CD4-positive, alpha-beta memory T cell (primary cell): ENCODE results near the gene TXNL4A. TPM values are rescaled to one million over a fixed set of nuclear protein-coding genes. Genes with fewer than 3 reads are reported as not detected.

Experiments used
- CTCF ChIA-PET: fragments of 350-600 bp; sonication (Branson Sonifier 250); formaldehyde crosslinking; loops from one replicate; lab custom pipeline; 2021; ENCODE audit warnings: inconsistent platforms; ENCODE audit not compliant: partially characterized antibody; lab: Charles Lee
- POLR2A ChIA-PET: fragments of 350-600 bp; sonication (Branson Sonifier 250); formaldehyde crosslinking; loops from one replicate; lab custom pipeline; 2021; ENCODE audit not compliant: partially characterized antibody; lab: Charles Lee
- DNase-seq, 5 donors: peaks; one replicate each; pipeline versions ENCODE4 v3.0.0 to v3.0.0-alpha.2; 2020 to 2022; ENCODE audit warnings: mixed read lengths in 1 of 5
- H3K27ac ChIP-seq: one replicate; pipeline ENCODE4 v1.7.0; 2013; ENCODE audit warnings: low read depth, low read length
- H3K27me3 ChIP-seq: 2 replicates; pipeline ENCODE4 v1.7.0; 2013; ENCODE audit warnings: mild to moderate bottlenecking, low read length, moderate library complexity; ENCODE audit not compliant: insufficient read depth
- H3K36me3 ChIP-seq: 2 replicates; pipeline ENCODE4 v1.7.0; 2013; ENCODE audit warnings: mild to moderate bottlenecking, low read length, moderate library complexity; ENCODE audit not compliant: insufficient read depth
- H3K4me1 ChIP-seq: 2 replicates; pipeline ENCODE4 v1.7.0; 2013; ENCODE audit warnings: mild to moderate bottlenecking, low read length, moderate library complexity; ENCODE audit not compliant: insufficient read depth
- H3K4me3 ChIP-seq, 2 donors: one replicate each; pipeline ENCODE4 v1.7.0; 2013; ENCODE audit warnings: low read length in 2 of 2, mild to moderate bottlenecking in 1 of 2
- H3K9me3 ChIP-seq, 2 donors: one replicate each; pipeline ENCODE4 v1.7.0; 2013; ENCODE audit warnings: low read length in 2 of 2, control low read depth in 1 of 2; ENCODE audit not compliant: control insufficient read depth in 1 of 2
- H3K27ac Mint-ChIP-seq, 7 donors: one replicate each; pipeline ENCODE4 v1.8.0; 2020 to 2021; ENCODE audit warnings: mixed read lengths in 7 of 7, mild to moderate bottlenecking in 6 of 7, inconsistent platforms in 3 of 7, moderate library complexity in 3 of 7
- H3K27me3 Mint-ChIP-seq, 2 donors: one replicate each; pipeline ENCODE4 v1.8.0; 2020 to 2021; ENCODE audit warnings: mixed read lengths in 2 of 2
- H3K36me3 Mint-ChIP-seq, 2 donors: one replicate each; pipeline ENCODE4 v1.8.0; 2020 to 2021; ENCODE audit warnings: mixed read lengths in 2 of 2, inconsistent platforms in 1 of 2, mild to moderate bottlenecking in 1 of 2
- H3K4me1 Mint-ChIP-seq, 4 donors: one replicate each; pipeline ENCODE4 v1.8.0; 2020 to 2021; ENCODE audit warnings: mixed read lengths in 4 of 4, mild to moderate bottlenecking in 1 of 4
- H3K4me3 Mint-ChIP-seq, 8 donors: one replicate each; pipeline ENCODE4 v1.8.0; 2020 to 2021; ENCODE audit warnings: mixed read lengths in 8 of 8, mild to moderate bottlenecking in 7 of 8, moderate library complexity in 6 of 8, inconsistent platforms in 3 of 8
- H3K9me3 Mint-ChIP-seq, 8 donors: one replicate each; pipeline ENCODE4 v1.8.0; 2020 to 2021; ENCODE audit warnings: mixed read lengths in 8 of 8, mild to moderate bottlenecking in 5 of 8, inconsistent platforms in 3 of 8, moderate library complexity in 1 of 8
- intact Hi-C: fragments of 100-400 bp; cut with micrococcal nuclease; formaldehyde crosslinking; loops from one replicate; pipeline ENCODE4 v1.15.1; 2023
- polyA plus RNA-seq, 2 donors: library from polyadenylated mRNA; unstranded; fragments of 300-500 nt; fragmentation: Illumina TruSeq; gene quantifications; one replicate each; pipeline ENCODE4 v1.2.3, GENCODE V29; 2021
- total RNA-seq, 2 experiments: library from RNA; stranded (reverse); gene quantifications; one replicate each; pipeline ENCODE4 v1.2.3, GENCODE V29; 2021

TXNL4A gene
- total and polyA plus RNA-seq, 4 experiments from 2014 or later: 72.6 to 224 (median 145) TPM

- no peaks in the 10 kb centered on the region for H3K36me3 ChIP-seq
- Mint-ChIP-seq H3K27ac (peak overlapping the region; percentile 71 to 92 (median 87)), H3K9me3 (no peaks in the 10 kb centered on the region), H3K4me1 (peaks cover 13 to 53% (median 28%) of the 10 kb centered on the region in 4 donors), H3K4me3 (peak overlapping the region; percentile 86 to 94 (median 88)), H3K36me3 (peaks cover 0 to 6% of the 10 kb centered on the region in 2 donors), H3K27me3 (no peaks in the 10 kb centered on the region)
- H3K9me3 ChIP-seq: no peaks in the 10 kb centered on the region
- DNase-seq: no peak
- ChIA-PET POLR2A (interaction anchor here (2.5 to 3.0 kb wide), 2 partner anchors 38 to 84 kb away, joined by 17 to 19 read pairs; partner anchors contain the start of genes RBFA and TXNL4A), CTCF (no interaction called here)
- peaks cover 35% of the 10 kb centered on the region for H3K4me1 ChIP-seq
- H3K27me3 ChIP-seq: no peaks in the 10 kb centered on the region
- H3K27ac ChIP-seq: peak overlapping the region; percentile 64
- peak overlapping the region; percentile 29 to 50 for H3K4me3 ChIP-seq
- intact Hi-C loops: no loop called here
These were observed 38.5 kb downstream of the TXNL4A start for GRCh38 chr18:79949697-79950487.

- peaks cover 15 to 64% (median 36%) of the 10 kb centered on the region in 4 donors for H3K4me1 Mint-ChIP-seq
- intact Hi-C loops: no loop called here
- peak overlapping the region in 2 of 7 donors; percentile 60 to 85 for H3K27ac Mint-ChIP-seq
- no peak for DNase-seq
- no peaks in the 10 kb centered on the region for H3K27me3 Mint-ChIP-seq
- H3K4me3 Mint-ChIP-seq: peak overlapping the region in 7 of 8 donors; percentile 34 to 94 (median 49)
- no peaks in the 10 kb centered on the region for H3K9me3 Mint-ChIP-seq
- Histone ChIP-seq H3K36me3 (no peaks in the 10 kb centered on the region), H3K4me3 (no peak overlapping the region), H3K27ac (no peak overlapping the region), H3K4me1 (peaks cover 46% of the 10 kb centered on the region), H3K27me3 (no peaks in the 10 kb centered on the region), H3K9me3 (no peaks in the 10 kb centered on the region)
- POLR2A ChIA-PET: no interaction called here
- H3K36me3 Mint-ChIP-seq: peaks cover 0 to 10% of the 10 kb centered on the region in 2 donors
- CTCF ChIA-PET: no interaction called here
These were observed 39.5 kb downstream of the TXNL4A start for GRCh38 chr18:79948719-79949411.

DNA sequence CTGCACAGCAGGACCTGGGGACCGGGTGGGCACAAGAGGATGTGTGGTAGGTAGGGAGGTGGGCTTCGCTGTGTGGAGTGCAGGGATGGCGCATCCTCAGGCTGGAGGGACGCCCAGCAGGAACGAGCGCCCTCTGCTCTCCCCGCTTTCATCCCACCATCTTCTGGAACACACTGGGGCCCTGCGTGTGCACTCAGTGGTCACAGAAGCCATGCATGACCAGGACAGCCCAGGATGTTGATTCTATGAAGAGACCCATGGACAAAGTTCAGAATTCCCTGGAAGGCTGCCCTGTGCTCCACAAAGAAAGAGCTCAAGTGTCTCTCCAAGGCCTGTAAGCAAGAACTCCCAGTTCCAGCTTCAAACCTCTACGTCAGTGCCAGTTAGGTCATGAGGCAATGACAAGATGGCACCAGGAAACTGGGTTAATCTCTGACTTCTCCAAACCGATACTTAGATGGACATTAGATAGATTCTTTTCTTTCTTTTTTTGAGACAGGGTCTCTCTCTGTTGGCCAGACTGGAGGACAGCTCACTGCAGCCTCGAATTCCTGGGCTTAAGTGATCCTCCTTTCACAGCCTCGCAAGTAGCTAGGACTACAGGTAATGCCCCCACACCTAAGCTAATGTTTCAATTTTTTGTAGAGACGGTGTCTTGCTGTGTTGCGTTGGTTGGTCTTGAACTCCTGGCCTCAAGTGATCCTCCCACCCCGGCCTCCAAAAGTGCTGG, 40.3 kb downstream of the TXNL4A start:
- H3K4me1 ChIP-seq: peaks cover 47% of the 10 kb centered on the region
- H3K9me3 ChIP-seq: no peaks in the 10 kb centered on the region
- Mint-ChIP-seq H3K4me3 (peak overlapping the region in 4 of 8 donors; percentile 26 to 94 (median 62)), H3K27ac (peak overlapping the region in 3 of 7 donors; percentile 36 to 85 (median 61)), H3K9me3 (no peaks in the 10 kb centered on the region), H3K4me1 (peaks cover 15 to 66% (median 36%) of the 10 kb centered on the region in 4 donors), H3K36me3 (peaks cover under 1 to 10% of the 10 kb centered on the region in 2 donors), H3K27me3 (no peaks in the 10 kb centered on the region)
- DNase-seq: no peak
- intact Hi-C loops: no loop called here
- H3K36me3 ChIP-seq: no peaks in the 10 kb centered on the region
- CTCF ChIA-PET: no interaction called here
- POLR2A ChIA-PET: no interaction called here
- H3K27me3 ChIP-seq: no peaks in the 10 kb centered on the region
- no peak overlapping the region for H3K27ac ChIP-seq
- no peak overlapping the region for H3K4me3 ChIP-seq

DNA sequence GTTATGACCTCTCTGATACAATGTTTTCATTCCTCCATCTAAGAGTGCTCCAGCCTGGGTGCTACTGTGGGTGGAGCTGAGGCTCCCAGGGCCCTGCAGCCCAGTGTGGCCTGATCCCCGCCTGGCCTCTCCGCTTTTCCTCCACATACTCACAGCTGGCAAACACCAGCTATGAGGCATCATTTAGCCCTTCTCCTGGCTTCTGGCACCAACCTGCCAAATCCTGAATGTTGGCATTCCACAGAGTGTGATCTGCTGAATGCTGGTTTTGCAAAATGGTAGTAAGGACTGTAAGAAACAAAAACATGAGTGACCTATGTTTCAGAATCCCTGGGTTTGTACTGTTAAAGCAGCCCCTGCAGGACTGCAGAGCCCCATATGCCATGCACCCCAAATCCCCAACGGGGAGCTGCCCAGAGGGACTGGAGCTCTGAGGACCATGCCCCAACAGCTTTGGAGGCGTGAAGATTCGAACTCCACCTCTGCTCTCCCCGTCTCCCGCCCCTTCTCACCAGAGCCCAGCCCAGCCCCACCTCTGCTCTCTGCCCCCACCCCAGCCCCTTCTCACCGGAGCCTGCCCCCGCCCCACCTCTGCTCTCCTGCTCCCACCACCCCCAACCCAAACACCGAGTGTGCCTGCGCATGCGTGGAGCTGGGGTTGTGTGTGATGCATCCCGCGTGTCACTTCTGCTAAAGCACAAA, 41.2 kb downstream of the TXNL4A start:
- CTCF ChIA-PET: no interaction called here
- H3K4me1 Mint-ChIP-seq: peaks cover 17 to 73% (median 36%) of the 10 kb centered on the region in 4 donors
- Histone ChIP-seq H3K27ac (no peak overlapping the region), H3K27me3 (no peaks in the 10 kb centered on the region), H3K9me3 (no peaks in the 10 kb centered on the region), H3K4me3 (no peak overlapping the region), H3K36me3 (no peaks in the 10 kb centered on the region), H3K4me1 (peaks cover 47% of the 10 kb centered on the region)
- POLR2A ChIA-PET: no interaction called here
- no peaks in the 10 kb centered on the region for H3K9me3 Mint-ChIP-seq
- H3K27me3 Mint-ChIP-seq: no peaks in the 10 kb centered on the region
- intact Hi-C loops: no loop called here
- no peak overlapping the region for H3K4me3 Mint-ChIP-seq
- peak overlapping the region in 3 of 7 donors; percentile 11 to 36 (median 12) for H3K27ac Mint-ChIP-seq
- no peak for DNase-seq
- H3K36me3 Mint-ChIP-seq: peaks cover 8 to 19% of the 10 kb centered on the region in 2 donors

DNA sequence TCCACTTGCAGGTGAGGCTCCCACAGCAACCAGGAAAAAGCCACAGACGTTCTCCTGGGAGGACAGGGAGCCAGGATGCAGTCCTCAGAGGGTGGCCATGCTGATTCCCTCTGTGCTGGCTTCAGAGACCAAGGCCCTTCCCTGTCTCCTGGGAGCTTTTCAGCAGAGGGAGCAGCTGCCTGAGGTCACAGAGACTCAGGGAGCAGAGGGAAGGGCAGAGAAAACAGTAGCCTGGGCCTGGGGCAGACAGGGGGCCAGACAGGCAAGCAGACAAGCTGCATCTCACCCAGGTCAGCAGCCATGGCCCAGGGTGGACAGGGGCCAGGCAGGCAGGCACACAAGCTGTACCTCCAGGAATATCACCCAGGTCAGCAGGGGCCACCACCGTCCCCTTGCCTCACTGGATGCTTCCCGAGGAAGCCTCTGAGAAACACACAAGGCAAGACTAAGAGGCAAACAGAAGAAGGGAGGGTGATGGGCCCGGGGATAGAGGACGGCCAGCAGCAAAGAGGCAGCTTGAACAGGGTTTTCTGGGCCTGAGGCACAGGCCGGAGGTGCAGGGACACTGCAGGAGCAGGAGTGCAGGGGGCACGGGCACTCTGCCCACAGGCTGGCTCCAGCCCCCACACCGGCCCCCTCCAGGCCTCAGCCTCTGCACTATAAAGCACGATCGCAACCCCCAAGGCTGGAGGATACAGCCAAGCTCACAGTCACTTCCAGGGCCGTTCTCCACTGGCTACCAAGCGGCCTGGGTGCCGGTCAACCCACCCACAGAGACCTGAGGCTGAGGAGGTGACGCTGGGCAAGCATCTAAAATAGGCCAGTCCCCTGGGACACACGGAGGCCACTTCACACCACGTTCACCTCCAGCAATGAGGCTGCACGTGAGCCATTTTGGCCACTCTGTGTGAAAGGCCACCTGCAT, 43.0 kb downstream of the TXNL4A start:
- no peaks in the 10 kb centered on the region for H3K27me3 ChIP-seq
- intact Hi-C loops: no loop called here
- peaks cover 17 to 73% (median 34%) of the 10 kb centered on the region in 4 donors for H3K4me1 Mint-ChIP-seq

GRCh38 chr18:79944746-79945117, 43.6 kb downstream of the TXNL4A start:
- no peak overlapping the region for H3K4me3 ChIP-seq
- H3K36me3 ChIP-seq: peaks cover 11% of the 10 kb centered on the region
- Mint-ChIP-seq H3K27me3 (no peaks in the 10 kb centered on the region), H3K27ac (peak overlapping the region in 6 of 7 donors; percentile 57 to 74 (median 67)), H3K4me1 (peaks cover 16 to 70% (median 31%) of the 10 kb centered on the region in 4 donors), H3K36me3 (peaks cover 26% of the 10 kb centered on the region in 2 donors), H3K4me3 (peak overlapping the region in 1 of 8 donors; percentile 46), H3K9me3 (no peaks in the 10 kb centered on the region)
- H3K4me1 ChIP-seq: peaks cover 38% of the 10 kb centered on the region
- ChIA-PET CTCF (no interaction called here), POLR2A (no interaction called here)
- H3K27me3 ChIP-seq: no peaks in the 10 kb centered on the region
- no peaks in the 10 kb centered on the region for H3K9me3 ChIP-seq
- no peak for DNase-seq
- intact Hi-C loops: no loop called here
- H3K27ac ChIP-seq: no peak overlapping the region

More for the DNA sequence above, 43.0 kb downstream of the TXNL4A start:
- no peaks in the 10 kb centered on the region for H3K9me3 ChIP-seq
- H3K36me3 ChIP-seq: peaks cover 7% of the 10 kb centered on the region
- no peak overlapping the region for H3K27ac ChIP-seq
- no peak overlapping the region for H3K4me3 ChIP-seq
- Mint-ChIP-seq H3K27ac (peak overlapping the region in 4 of 7 donors; percentile 30 to 63 (median 45)), H3K4me3 (peak overlapping the region in 3 of 8 donors; percentile 1 to 5 (median 3)), H3K27me3 (no peaks in the 10 kb centered on the region), H3K36me3 (peaks cover 19 to 24% of the 10 kb centered on the region in 2 donors), H3K9me3 (no peaks in the 10 kb centered on the region)
- DNase-seq: no peak
- H3K4me1 ChIP-seq: peaks cover 45% of the 10 kb centered on the region
- ChIA-PET POLR2A (no interaction called here), CTCF (no interaction called here)
